ENCODE results near the gene CPSF2.

GRCh38 chr14:92161521-92161920 lies 39.8 kb downstream of the CPSF2 start:
- TF ChIP-seq, protein P1, sequence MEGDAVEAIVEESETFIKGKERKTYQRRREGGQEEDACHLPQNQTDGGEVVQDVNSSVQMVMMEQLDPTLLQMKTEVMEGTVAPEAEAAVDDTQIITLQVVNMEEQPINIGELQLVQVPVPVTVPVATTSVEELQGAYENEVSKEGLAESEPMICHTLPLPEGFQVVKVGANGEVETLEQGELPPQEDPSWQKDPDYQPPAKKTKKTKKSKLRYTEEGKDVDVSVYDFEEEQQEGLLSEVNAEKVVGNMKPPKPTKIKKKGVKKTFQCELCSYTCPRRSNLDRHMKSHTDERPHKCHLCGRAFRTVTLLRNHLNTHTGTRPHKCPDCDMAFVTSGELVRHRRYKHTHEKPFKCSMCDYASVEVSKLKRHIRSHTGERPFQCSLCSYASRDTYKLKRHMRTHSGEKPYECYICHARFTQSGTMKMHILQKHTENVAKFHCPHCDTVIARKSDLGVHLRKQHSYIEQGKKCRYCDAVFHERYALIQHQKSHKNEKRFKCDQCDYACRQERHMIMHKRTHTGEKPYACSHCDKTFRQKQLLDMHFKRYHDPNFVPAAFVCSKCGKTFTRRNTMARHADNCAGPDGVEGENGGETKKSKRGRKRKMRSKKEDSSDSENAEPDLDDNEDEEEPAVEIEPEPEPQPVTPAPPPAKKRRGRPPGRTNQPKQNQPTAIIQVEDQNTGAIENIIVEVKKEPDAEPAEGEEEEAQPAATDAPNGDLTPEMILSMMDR (IDR thresholded peaks at IDR 0.05), result no peak
- TF ChIP-seq POLR2A (IDR thresholded peaks at IDR 0.05), result no peak
